WERI-Rb-1 (cell line): ENCODE data around the gene CLN6.

ENCODE experiments used
- DNase-seq: peaks from one replicate; pipeline ENCODE4 v3.0.0-alpha.2; 2020
- H3K27ac ChIP-seq: fragments of 250-450 bp; sonication (Bioruptor Pico); 2 replicates; pipeline ENCODE4 v1.5.1; 2020; ENCODE audit warnings: mild to moderate bottlenecking, moderate library complexity
- H3K27me3 ChIP-seq: fragments of 250-450 bp; sonication (Bioruptor Pico); 2 replicates; pipeline ENCODE4 v1.5.1; 2021; ENCODE audit warnings: mild to moderate bottlenecking, low read depth, moderate library complexity; ENCODE audit not compliant: insufficient read depth, severe bottlenecking
- H3K36me3 ChIP-seq: fragments of 250-450 bp; sonication (Bioruptor Pico); 2 replicates; pipeline ENCODE4 v1.5.1; 2020; ENCODE audit warnings: mild to moderate bottlenecking, moderate library complexity
- H3K4me3 ChIP-seq: 2 replicates; pipeline ENCODE4 v1.5.1; 2011; ENCODE audit warnings: low read depth, mild to moderate bottlenecking, control low read depth, low read length
- H3K9me3 ChIP-seq: fragments of 250-450 bp; sonication (Bioruptor Pico); 2 replicates; pipeline ENCODE4 v1.5.1; 2021; ENCODE audit warnings: mild to moderate bottlenecking, moderate library complexity; ENCODE audit not compliant: severe bottlenecking
- TF ChIP-seq, protein P1 (sequence below): IDR thresholded peaks from 2 replicates; pipeline ENCODE4 v1.5.1; 2011; ENCODE audit warnings: low read depth, mild to moderate bottlenecking, control low read depth, inconsistent platforms, low read length

CLN6 gene

DNA sequence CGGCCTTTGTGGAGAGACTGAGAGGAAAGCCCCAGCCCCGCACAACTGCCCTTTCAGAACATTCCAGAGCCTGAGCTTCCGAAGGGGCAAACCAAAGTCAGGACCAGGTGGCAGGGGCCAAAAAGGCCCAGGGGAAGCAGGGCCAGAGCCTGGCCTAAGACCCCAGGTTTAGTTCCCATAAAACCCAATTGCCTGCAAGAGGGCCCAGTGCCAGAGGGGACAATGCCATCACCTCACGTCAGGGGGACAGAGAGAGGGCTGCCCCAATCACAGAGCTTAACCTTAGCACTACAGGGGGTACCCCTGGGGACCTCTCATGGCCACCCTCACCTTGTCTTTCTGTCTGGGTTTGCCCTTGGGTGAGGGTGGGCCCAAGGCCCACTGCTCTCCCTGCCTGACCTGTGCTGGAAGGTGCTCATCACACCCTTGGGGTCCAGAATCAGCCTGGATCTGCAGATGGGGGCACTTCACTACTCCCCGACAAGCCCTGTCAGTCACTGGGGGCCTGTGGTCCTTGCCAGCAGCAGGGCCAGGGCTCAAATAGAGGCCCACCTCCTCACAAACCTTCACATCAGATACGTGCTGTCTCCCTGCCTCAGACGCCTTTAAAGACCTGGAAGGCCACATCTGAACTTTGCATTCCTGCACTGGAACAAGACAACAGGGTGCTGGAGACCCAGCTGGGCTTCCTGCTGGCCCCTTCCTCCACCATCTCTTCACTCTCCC is 28.2 kb downstream of the CLN6 start:
- H3K27ac ChIP-seq = peak overlapping the region; percentile 25

DNA sequence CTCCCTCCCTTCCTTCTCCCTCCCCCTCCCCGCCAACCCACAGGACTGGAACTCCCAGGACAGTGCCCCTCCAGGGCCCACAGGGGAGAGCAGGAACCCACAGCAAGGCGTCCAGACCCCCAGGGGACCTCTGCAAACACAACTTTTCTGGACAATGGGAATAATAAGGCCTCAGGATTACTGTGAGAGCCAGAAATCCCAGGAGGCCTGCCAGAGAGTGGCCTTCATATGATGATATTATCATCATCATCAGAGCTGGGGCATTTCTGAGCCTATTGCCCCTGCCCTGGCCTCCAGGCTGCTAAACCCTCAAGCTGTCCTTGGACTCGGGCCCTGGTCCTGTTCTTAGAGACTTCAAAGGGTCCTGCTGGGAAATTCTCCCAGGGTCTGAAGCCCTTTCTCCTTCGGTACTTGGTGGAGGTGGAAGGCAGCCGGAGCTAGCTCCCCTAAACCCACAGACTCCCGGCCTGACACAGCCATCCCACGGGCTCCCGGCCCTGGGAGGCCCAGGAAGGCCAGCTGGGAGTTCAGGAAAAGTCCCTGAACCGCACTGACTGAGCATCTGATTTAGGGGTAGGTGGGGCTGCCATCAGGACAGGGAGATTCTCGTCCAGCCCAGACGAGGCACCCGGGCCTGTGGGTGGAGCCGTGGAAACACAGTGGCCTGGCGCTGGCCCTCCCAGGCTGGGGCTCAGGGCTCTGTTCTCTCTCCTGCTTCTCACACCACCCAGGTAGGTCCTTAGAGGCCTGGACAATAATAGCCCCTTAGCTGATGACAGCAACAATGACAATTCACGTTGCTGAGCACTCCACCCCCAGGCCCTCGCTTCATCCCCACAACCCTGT is 29.3 kb downstream of the CLN6 start:
- Histone ChIP-seq H3K27me3 (no peaks in the 10 kb centered on the region), H3K9me3 (no peaks in the 10 kb centered on the region), H3K36me3 (peaks cover 3% of the 10 kb centered on the region; the same call in 1 of the 2 replicates), H3K4me3 (no peak overlapping the region), H3K27ac (no peak overlapping the region)
- TF ChIP-seq, protein P1, sequence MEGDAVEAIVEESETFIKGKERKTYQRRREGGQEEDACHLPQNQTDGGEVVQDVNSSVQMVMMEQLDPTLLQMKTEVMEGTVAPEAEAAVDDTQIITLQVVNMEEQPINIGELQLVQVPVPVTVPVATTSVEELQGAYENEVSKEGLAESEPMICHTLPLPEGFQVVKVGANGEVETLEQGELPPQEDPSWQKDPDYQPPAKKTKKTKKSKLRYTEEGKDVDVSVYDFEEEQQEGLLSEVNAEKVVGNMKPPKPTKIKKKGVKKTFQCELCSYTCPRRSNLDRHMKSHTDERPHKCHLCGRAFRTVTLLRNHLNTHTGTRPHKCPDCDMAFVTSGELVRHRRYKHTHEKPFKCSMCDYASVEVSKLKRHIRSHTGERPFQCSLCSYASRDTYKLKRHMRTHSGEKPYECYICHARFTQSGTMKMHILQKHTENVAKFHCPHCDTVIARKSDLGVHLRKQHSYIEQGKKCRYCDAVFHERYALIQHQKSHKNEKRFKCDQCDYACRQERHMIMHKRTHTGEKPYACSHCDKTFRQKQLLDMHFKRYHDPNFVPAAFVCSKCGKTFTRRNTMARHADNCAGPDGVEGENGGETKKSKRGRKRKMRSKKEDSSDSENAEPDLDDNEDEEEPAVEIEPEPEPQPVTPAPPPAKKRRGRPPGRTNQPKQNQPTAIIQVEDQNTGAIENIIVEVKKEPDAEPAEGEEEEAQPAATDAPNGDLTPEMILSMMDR = no peak
- DNase-seq = no peak

More for the DNA sequence above, 28.2 kb downstream of the CLN6 start:
- TF ChIP-seq, protein P1 = no peak
- H3K9me3 ChIP-seq = no peaks in the 10 kb centered on the region
- H3K4me3 ChIP-seq = no peak overlapping the region
- DNase-seq = no peak
- H3K36me3 ChIP-seq = peaks cover 9% of the 10 kb centered on the region; the same call in 1 of the 2 replicates
- no peaks in the 10 kb centered on the region for H3K27me3 ChIP-seq

DNA sequence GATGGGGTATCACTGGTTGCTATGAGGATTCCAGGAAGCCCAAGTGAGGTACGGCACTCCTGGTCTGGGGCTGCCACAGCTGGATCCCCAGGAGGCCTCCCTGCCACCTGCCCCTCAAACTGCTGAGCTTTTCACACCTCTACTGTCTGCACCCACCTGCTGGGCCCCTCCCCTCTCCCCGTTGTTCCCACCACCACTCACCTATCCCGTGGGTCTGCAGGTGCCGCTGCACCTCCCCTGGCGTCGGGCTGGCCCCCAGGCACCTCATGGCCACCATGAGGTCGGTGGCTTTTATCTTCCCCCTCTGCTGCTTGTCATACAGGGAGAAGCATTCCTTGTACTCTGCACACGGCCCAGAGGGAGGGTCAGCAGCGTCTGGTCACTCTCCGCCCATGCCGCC is 30.2 kb downstream of the CLN6 start:
- Histone ChIP-seq H3K27ac (no peak overlapping the region), H3K9me3 (no peaks in the 10 kb centered on the region), H3K36me3 (no peaks in the 10 kb centered on the region), H3K27me3 (no peaks in the 10 kb centered on the region), H3K4me3 (no peak overlapping the region)
- no peak for DNase-seq
- TF ChIP-seq, protein P1 = no peak

DNA sequence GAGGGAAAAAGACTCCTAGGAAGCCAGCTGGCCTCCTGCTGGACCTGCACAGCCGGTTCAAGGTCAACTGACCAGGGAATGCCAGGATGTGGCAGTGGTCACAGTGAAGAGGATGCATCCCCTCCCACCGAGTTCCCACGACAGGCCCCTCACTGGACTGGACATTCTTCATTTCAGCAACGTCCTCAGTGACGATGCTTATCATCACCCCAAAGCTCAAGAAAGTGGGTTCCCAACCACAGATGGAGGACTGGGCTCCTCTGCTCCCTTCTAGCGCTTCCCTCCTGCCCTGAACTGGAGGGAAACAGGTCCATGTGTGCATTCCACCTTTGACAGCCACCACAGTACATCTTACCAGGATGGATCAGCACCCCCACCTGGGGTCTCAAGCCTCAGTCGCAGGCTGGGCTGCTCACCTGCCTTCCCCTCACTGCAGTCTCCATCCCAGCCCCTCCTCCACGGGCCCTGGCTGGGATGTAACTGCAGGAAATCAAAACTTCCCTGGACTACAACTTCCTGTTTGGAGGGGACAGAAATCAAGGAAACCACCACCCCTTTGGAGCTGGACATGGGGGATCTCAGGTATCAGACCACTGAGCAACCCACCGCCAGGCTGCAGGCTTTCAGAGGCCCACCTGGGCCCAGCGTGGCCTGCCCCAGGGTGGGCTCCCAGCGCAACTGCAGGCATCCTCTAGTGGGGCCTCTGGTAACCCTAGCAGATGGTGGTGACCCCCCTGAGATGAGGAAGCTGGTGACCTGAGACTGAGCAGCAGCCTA is 31.7 kb downstream of the CLN6 start:
- DNase-seq = no peak
- Histone ChIP-seq H3K27me3 (no peaks in the 10 kb centered on the region), H3K4me3 (no peak overlapping the region), H3K36me3 (peaks cover 10% of the 10 kb centered on the region), H3K9me3 (no peaks in the 10 kb centered on the region), H3K27ac (no peak overlapping the region)
- TF ChIP-seq, protein P1 = no peak

GRCh38 chr15:68197170-68197492 is 32.4 kb downstream of the CLN6 start:
- Histone ChIP-seq H3K27ac (no peak overlapping the region), H3K36me3 (peaks cover 17% of the 10 kb centered on the region), H3K4me3 (no peak overlapping the region), H3K9me3 (no peaks in the 10 kb centered on the region), H3K27me3 (no peaks in the 10 kb centered on the region)
- no peak for DNase-seq
- TF ChIP-seq, protein P1 = no peak
